Transverse colon (tissue), 4 donors: ENCODE measurements around the gene GNG7.

Experiments used
- CTCF ChIP-seq, 5 experiments: fragments of 200-600 bp in 3 of 5; fragments of 450-650 bp in 2 of 5; sonication (generic) in 3 of 5; IDR thresholded peaks; 1 replicate in 2 of 5; 2 replicates in 3 of 5; pipeline ENCODE4 v1.5.1; 2016 to 2017; ENCODE audit warnings: antibody characterized with exemption in 5 of 5, inconsistent platforms in 3 of 5, mild to moderate bottlenecking in 2 of 5, moderate library complexity in 1 of 5
- EP300 ChIP-seq: sonication (generic); formaldehyde crosslinking; IDR thresholded peaks from one replicate; pipeline ENCODE4 v1.6.1; 2017; ENCODE audit warnings: antibody characterized with exemption, low read depth
- POLR2A ChIP-seq: fragments of 450-650 bp; IDR thresholded peaks from one replicate; pipeline ENCODE4 v1.6.1; 2016; ENCODE audit warnings: antibody characterized with exemption, mild to moderate bottlenecking, moderate library complexity
- POLR2AphosphoS5 ChIP-seq, 3 donors: sonication (generic); formaldehyde crosslinking; IDR thresholded peaks; one replicate each; pipeline ENCODE4 v1.6.1; 2016; ENCODE audit warnings: antibody characterized with exemption in 3 of 3

DNA sequence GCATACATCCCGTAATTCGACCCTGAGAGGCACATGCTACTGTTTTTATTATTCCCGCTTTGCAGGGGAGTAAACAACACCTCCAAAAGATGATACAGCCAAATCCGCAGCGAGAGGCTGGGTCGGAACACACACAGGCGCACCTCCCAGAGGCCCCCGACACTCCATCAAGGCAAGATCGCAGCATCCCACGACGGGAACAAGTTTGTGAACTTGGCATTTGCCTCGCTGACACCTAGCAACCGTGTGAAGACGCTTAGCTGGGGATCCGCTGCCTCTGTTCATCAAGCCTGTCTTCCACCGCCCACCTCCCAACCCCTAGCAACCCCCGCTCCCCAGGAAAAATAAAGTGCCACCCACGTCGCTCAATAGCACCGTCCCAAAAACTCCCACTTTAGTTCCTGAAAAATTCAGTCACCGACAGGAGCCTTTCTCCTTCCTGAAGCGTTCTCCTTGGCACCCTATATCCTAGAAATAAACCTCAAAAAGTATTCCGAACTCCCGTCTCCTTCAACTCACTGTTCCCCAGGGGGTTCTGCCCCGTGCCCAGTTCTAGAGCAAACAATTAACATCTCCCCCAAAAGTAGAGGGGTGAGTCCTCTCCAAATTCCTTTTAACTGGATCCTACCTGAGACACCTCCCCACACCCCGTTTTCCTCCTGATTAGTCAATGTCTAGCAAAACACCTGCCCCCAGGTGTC lies 1.7 kb downstream of the GNG7 start:
- TF ChIP-seq CTCF (IDR thresholded peaks at IDR 0.05) (no peak), POLR2A (no peak), EP300 (no peak), POLR2AphosphoS5 (IDR thresholded peaks at IDR 0.05) (no peak)
